Inflammatory macrophage (primary cell): Measurements from ENCODE around the gene GPR61.

Experiments
- DNase-seq, 2 donors: peaks; one replicate each; pipeline ENCODE4 v3.0.0-alpha.2; 2020 to 2022

The GPR61 gene

DNA sequence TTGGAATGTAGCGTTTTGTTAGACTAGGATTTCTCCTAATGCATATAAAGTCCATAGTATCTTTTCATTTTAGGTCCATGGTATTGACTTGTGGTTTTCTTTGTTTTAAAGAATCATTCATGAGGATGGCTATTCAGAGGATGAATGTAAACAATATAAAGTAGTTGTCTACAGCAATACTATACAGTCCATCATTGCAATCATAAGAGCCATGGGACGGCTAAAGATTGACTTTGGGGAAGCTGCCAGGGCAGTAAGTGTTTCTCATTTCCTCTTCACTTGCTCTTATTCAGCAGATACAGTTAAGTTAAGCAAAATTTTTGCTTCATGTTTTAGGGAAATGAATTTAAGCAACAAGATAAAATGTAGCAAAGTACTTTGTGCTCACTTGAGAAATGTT, 34.1 kb downstream of the GPR61 start:
- DNase-seq = peak; percentile 78 to 88

- no peak for DNase-seq
Measured at GRCh38 chr1:109578947-109579443, 39.3 kb downstream of the GPR61 start.

DNA sequence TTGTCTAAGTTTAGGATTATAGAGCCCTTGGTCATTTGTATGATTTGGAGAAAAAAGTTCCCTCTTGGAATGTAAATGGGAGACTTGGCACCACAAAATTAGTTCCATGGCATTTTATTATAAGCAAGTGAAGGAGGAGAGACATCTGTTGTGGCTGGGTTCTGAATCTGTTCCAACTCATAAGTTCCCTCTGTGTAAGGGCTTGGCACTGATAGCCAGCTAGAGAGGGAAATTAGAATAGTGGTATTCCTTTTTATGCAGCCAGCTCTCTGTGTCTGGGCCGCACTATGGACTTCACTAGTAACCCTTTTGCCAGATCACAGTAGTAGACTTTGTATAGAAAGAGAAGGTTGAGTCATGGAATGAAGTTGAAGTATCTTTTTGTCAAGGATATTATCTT, 39.8 kb downstream of the GPR61 start:
- no peak for DNase-seq

GRCh38 chr1:109582021-109582420, 42.3 kb downstream of the GPR61 start:
- DNase-seq = no peak

DNA sequence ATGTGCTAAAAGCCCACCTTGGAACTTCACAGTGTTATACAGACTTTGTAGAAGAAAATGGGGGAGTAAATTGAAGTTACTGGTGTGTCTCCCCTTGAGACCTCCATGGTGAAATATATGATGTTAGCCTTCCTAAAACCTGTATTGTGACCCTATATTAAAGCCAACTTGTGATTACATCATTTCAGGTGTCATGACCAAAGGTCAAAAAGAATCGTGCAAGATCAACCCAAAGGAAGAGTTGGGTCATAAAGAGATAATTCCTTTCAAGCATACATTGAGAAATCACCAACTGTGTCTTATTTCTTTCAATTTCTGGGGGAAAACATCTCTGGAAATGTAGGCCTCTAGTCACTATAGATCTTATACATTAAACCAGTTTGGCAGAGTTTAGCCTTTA, 45.1 kb downstream of the GPR61 start:
- no peak for DNase-seq

GRCh38 chr1:109586055-109586454, 46.4 kb downstream of the GPR61 start:
- DNase-seq = no peak

DNA sequence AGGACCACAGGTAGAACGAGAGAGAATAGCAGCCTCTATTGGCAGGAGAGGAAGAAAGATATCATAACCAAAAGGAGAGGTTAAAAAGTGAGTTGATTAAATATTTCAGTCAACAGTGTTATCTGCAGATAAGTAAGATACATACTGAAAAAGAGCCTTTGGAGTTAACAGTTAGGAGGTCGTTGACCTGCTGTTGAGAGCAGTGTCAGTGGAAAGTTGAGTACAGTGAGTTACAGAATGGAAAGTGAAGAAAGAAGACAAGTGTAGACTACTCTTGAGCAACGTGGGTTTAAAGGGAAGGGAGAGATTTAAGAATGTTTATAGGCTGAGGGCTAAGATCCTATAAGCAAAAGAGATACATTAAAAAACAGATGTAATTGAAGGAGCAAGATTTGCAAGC, 49.5 kb downstream of the GPR61 start:
- no peak for DNase-seq

- DNase-seq = no peak
Measured at GRCh38 chr1:109589679-109590078, 50.0 kb downstream of the GPR61 start.

DNA sequence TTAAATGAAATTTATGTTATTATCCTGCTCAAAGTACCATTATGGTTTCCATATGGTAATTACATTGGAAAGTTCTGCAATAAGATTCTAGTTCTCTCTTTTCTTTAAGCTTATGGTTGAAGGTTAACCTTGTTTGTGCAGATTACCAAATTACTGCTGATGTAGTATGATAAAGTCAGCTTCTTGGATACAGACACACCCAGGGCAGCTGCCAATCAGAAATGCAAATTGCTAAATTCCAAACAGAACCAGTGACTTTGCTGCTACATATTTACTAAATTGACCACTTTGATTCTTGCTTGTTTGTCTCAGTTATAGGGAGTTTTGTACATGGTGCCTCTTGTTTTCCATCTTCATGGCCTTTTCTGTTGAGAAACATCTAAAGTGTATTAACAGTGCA, 53.2 kb downstream of the GPR61 start:
- DNase-seq = no peak

DNA sequence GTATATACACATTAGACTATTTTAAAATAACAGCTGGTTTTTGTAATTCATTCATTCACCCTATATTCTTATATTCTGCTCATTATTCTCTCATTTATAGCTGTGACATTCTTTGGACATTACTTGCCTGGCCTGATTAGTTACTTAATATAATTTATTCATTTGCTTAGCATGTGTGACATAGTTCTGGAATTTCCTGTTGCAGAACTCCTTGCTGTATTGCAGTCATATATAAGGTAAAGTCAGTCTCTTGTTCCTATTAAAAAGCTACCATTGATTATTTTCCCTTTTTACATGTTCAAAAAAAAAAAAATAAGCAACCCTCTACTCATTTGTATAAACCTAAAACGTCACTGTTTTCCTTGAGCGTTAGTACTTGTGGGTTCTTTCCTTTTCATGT, 55.9 kb downstream of the GPR61 start:
- no peak for DNase-seq
